HepG2 (cell line): ENCODE data around the gene DELE1. TPM values are rescaled to one million over a fixed set of nuclear protein-coding genes. Genes with fewer than 3 reads are reported as not detected.
A peak's percentile ranks its signal among the peaks of the same experiment; 100 is the strongest.

Experiments
- AHR ChIP-seq: IDR thresholded peaks from 2 replicates; pipeline ENCODE4 v1.6.1; 2018; ENCODE audit warnings: missing genetic modification reagents, missing compliant biosample characterization
- EED ChIP-seq: sonication (generic); formaldehyde crosslinking; IDR thresholded peaks from 2 replicates; pipeline ENCODE4 v1.5.0; 2020; ENCODE audit warnings: mild to moderate bottlenecking, missing genetic modification reagents
- FOSL2 ChIP-seq: sonication (generic); formaldehyde crosslinking; IDR thresholded peaks from 2 replicates; pipeline ENCODE4 v1.4.0; 2020; ENCODE audit warnings: missing genetic modification reagents
- FOXA1 ChIP-seq, 2 experiments: fragments of 450-650 bp in 1 of 2; sonication (generic) in 1 of 2; formaldehyde crosslinking in 1 of 2; IDR thresholded peaks; 2 replicates each; pipeline versions ENCODE4 v1.4.0 to v1.6.1; 2016 to 2020; ENCODE audit warnings: missing genetic modification reagents in 1 of 2
- FOXC1 ChIP-seq: sonication (generic); formaldehyde crosslinking; IDR thresholded peaks from 2 replicates; pipeline ENCODE4 v1.8.0; 2022; ENCODE audit warnings: mild to moderate bottlenecking, missing genetic modification reagents, borderline replicate concordance
- HDAC1 ChIP-seq: sonication (generic); formaldehyde crosslinking; IDR thresholded peaks from 2 replicates; pipeline ENCODE4 v1.5.1; 2020; ENCODE audit warnings: mild to moderate bottlenecking, missing genetic modification reagents
- HMGXB4 ChIP-seq, 2 experiments: sonication (generic) in 1 of 2; formaldehyde crosslinking in 1 of 2; IDR thresholded peaks; 2 replicates each; pipeline versions ENCODE4 v1.4.0 to v1.6.1; 2018 to 2020; ENCODE audit warnings: missing genetic modification reagents in 2 of 2, borderline replicate concordance in 1 of 2, low read depth in 1 of 2, mild to moderate bottlenecking in 1 of 2, missing biosample characterization in 1 of 2
- HOXD1 ChIP-seq: sonication (generic); formaldehyde crosslinking; IDR thresholded peaks from 2 replicates; pipeline ENCODE4 v1.5.0; 2020; ENCODE audit warnings: missing genetic modification reagents
- PHB2 ChIP-seq: fragments of 450-650 bp; IDR thresholded peaks from 2 replicates; pipeline ENCODE4 v1.6.1; 2018; ENCODE audit not compliant: partially characterized antibody
- PRMT3 ChIP-seq: sonication (generic); formaldehyde crosslinking; IDR thresholded peaks from 2 replicates; pipeline ENCODE4 v1.8.1; 2022; ENCODE audit warnings: low read depth, mild to moderate bottlenecking, moderate library complexity, missing genetic modification reagents, borderline replicate concordance
- RFX5 ChIP-seq: IDR thresholded peaks from 2 replicates; pipeline ENCODE4 v1.6.1; 2011; ENCODE audit warnings: low read depth, low read length, improper control_type of control experiment
- RORA ChIP-seq: sonication (generic); formaldehyde crosslinking; IDR thresholded peaks from 2 replicates; pipeline ENCODE4 v1.5.0; 2020; ENCODE audit warnings: mild to moderate bottlenecking, missing genetic modification reagents, moderate library complexity
- ZFP90 ChIP-seq: sonication (generic); formaldehyde crosslinking; IDR thresholded peaks from 2 replicates; pipeline ENCODE4 v1.8.0; 2022; ENCODE audit warnings: missing genetic modification reagents, mild to moderate bottlenecking, inconsistent platforms, borderline replicate concordance
- ZGPAT ChIP-seq: IDR thresholded peaks from 2 replicates; pipeline ENCODE4 v1.6.1; 2016; ENCODE audit warnings: mild to moderate bottlenecking
- ZNF160 ChIP-seq: sonication (generic); formaldehyde crosslinking; IDR thresholded peaks from 2 replicates; pipeline ENCODE4 v1.8.0; 2022; ENCODE audit warnings: mild to moderate bottlenecking, inconsistent platforms, missing genetic modification reagents
- ZNF234 ChIP-seq: sonication (generic); formaldehyde crosslinking; conservative IDR thresholded peaks from 2 replicates; pipeline ENCODE4 v1.5.1; 2020; ENCODE audit warnings: mild to moderate bottlenecking, missing genetic modification reagents
- ZNF253 ChIP-seq: sonication (generic); formaldehyde crosslinking; IDR thresholded peaks from 2 replicates; pipeline ENCODE4 v1.8.0; 2022; ENCODE audit warnings: mild to moderate bottlenecking, missing genetic modification reagents, borderline replicate concordance
- ZNF274 ChIP-seq: sonication (generic); formaldehyde crosslinking; IDR thresholded peaks from 2 replicates; pipeline ENCODE4 v1.5.1; 2020; ENCODE audit warnings: mild to moderate bottlenecking, missing genetic modification reagents
- ZNF703 ChIP-seq: sonication (generic); formaldehyde crosslinking; IDR thresholded peaks from 2 replicates; pipeline ENCODE4 v1.5.1; 2020; ENCODE audit warnings: missing genetic modification reagents, mild to moderate bottlenecking, moderate library complexity, borderline replicate concordance
- ZNF75D ChIP-seq: sonication (generic); formaldehyde crosslinking; IDR thresholded peaks from 2 replicates; pipeline ENCODE4 v1.8.1; 2023; ENCODE audit warnings: missing genetic modification reagents, mild to moderate bottlenecking, borderline replicate concordance
- ZZZ3 ChIP-seq: sonication (generic); formaldehyde crosslinking; IDR thresholded peaks from 2 replicates; pipeline ENCODE4 v1.4.0; 2020; ENCODE audit warnings: missing genetic modification reagents, mild to moderate bottlenecking, borderline replicate concordance
- polyA plus RNA-seq, 8 experiments: library from polyadenylated mRNA; depleted of rRNA in 3 of 8; stranded (reverse) in 7 of 8; unstranded in 1 of 8; fragments of >200 nt; fragmentation: Illumina TruSeq in 4 of 8; extraction: Trizol in 4 of 8; gene quantifications; 2 replicates each; pipeline versions ENCODE4 v1.2.1 to v1.2.3, GENCODE V29; 2011 to 2016; ENCODE audit warnings: low read depth in 4 of 8, missing spikeins in 1 of 8, mixed read lengths in 1 of 8; ENCODE audit not compliant: insufficient read depth in 1 of 8
- total RNA-seq, 5 experiments: library from RNA; depleted of rRNA; stranded (reverse); fragments of >200 nt; fragmentation: Illumina TruSeq; extraction: Trizol; gene quantifications; 2 replicates each; pipeline ENCODE4 v1.2.3, GENCODE V29; 2016; ENCODE audit warnings: low read depth in 1 of 5
- TF ChIP-seq, protein P1 (sequence below): conservative IDR thresholded peaks from 2 replicates; pipeline ENCODE4 v1.6.1; 2018; ENCODE audit warnings: missing genetic modification reagents
- TF ChIP-seq, protein P2 (sequence below): sonication (generic); formaldehyde crosslinking; IDR thresholded peaks from 2 replicates; pipeline ENCODE4 v1.4.0; 2020; ENCODE audit warnings: missing genetic modification reagents

Gene DELE1
- total and polyA plus RNA-seq, 2 of the 13 experiments (the other 11 are each of a cell fraction or from before 2014, with no cell fraction given): 57.5 to 90.3 TPM

DNA sequence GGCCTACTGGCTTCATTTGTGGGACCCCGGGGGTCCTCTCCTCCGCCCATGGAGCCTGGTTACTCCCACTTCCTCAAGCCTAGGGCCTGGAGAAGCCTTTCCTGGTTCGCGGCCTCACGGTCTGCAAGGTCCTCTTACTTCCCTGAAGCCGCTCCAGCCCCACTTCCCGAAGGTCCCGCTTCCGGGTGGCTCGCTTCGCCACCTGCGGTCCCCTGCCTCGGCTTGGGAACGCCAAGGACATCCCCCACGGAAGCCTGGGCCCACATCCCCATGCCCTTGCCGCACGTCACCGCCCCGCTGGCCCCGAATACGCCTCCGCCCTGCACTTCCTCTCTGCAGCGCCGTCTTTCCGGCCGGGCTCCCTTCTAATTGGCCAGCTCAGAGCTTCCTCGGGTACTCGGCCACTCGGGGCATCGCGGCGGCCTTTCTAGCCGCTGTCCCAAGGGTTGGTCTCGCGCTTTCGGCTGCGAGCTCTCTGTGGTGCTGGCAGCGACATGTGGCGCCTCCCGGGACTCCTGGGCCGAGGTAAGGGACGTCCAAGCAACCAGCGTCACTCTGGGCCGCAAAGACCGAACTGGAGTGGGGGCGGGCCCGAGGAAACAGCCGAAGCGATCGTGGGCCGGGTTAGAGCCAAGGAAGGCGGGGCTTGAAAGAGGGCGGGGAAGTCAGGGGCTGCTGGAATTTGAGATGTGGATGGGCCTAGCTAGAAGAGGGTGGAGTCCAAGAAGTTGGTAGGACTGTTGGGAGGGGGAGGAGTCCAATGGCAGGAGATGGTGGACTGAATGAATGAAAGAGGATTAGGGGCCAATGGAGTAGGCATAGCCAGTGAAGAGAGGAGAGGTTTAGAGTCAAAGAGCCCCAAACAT lies at the start of gene DELE1 (continued):
- TF ChIP-seq, protein P1, sequence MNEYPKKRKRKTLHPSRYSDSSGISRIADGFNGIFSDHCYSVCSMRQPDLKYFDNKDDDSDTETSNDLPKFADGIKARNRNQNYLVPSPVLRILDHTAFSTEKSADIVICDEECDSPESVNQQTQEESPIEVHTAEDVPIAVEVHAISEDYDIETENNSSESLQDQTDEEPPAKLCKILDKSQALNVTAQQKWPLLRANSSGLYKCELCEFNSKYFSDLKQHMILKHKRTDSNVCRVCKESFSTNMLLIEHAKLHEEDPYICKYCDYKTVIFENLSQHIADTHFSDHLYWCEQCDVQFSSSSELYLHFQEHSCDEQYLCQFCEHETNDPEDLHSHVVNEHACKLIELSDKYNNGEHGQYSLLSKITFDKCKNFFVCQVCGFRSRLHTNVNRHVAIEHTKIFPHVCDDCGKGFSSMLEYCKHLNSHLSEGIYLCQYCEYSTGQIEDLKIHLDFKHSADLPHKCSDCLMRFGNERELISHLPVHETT (CRISPR knock-in tag): 0 out of 2 replicates have a peak, but pooled peaks have one; percentile 48
- TF ChIP-seq ZZZ3 (CRISPR knock-in tag): peak; percentile 90; the same call in 1 of the 2 replicates
- TF ChIP-seq FOXC1 (CRISPR knock-in tag): no peak
- TF ChIP-seq FOSL2: no peak
- peak; percentile 75 for TF ChIP-seq HDAC1 (CRISPR knock-in tag)
- peak; percentile 33; the same call in 1 of the 2 replicates for TF ChIP-seq HOXD1 (CRISPR knock-in tag)
- peak; percentile 31; the same call in 1 of the 2 replicates for TF ChIP-seq RFX5
- no peak for TF ChIP-seq ZNF75D (CRISPR knock-in tag)
- TF ChIP-seq ZNF274: peak; percentile 68; the same call in 1 of the 2 replicates
- TF ChIP-seq PHB2: no peak
- TF ChIP-seq ZNF703 (CRISPR knock-in tag): peak; percentile 51; the same call in 1 of the 2 replicates
- no peak for TF ChIP-seq FOXA1 (IDR thresholded peaks at IDR 0.05)
- TF ChIP-seq FOXA1 (CRISPR knock-in tag; IDR thresholded peaks at IDR 0.05): no peak
- no peak for TF ChIP-seq PRMT3 (CRISPR knock-in tag)
- TF ChIP-seq ZGPAT (CRISPR knock-in tag): peak; percentile 52; the same call in 1 of the 2 replicates
- TF ChIP-seq EED: peak; percentile 94; the same call in 1 of the 2 replicates
- peak; percentile 75; the same call in 1 of the 2 replicates for TF ChIP-seq ZNF160 (CRISPR knock-in tag)
- TF ChIP-seq, protein P2, sequence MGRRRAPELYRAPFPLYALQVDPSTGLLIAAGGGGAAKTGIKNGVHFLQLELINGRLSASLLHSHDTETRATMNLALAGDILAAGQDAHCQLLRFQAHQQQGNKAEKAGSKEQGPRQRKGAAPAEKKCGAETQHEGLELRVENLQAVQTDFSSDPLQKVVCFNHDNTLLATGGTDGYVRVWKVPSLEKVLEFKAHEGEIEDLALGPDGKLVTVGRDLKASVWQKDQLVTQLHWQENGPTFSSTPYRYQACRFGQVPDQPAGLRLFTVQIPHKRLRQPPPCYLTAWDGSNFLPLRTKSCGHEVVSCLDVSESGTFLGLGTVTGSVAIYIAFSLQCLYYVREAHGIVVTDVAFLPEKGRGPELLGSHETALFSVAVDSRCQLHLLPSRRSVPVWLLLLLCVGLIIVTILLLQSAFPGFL (CRISPR knock-in tag): no peak
- no peak for TF ChIP-seq ZNF253 (CRISPR knock-in tag)
- no peak for TF ChIP-seq RORA (CRISPR knock-in tag)
- TF ChIP-seq HMGXB4 (CRISPR knock-in tag; IDR thresholded peaks at IDR 0.05; ENCODE audit: borderline replicate concordance in 1 of 2, low read depth in 1 of 2): peak; percentile 87 to 92
- no peak for TF ChIP-seq ZNF234 (CRISPR knock-in tag)
- no peak; the same call in 1 of the 2 replicates for TF ChIP-seq AHR (CRISPR knock-in tag)
- TF ChIP-seq ZFP90 (CRISPR knock-in tag): peak; percentile 31; the same call in 1 of the 2 replicates
